HL-60 (cell line): Measurements from ENCODE around the gene ADAMTS2.

Experiments used
- DNase-seq, 2 experiments: peaks; one replicate each; pipeline ENCODE4 v3.0.0-alpha.2; 2010 to 2020; ENCODE audit warnings: low read depth in 1 of 2, low spot score in 1 of 2
- H3K27ac ChIP-seq: fragments of 250-450 bp; sonication (Bioruptor Pico); replicated peaks from 2 replicates; pipeline ENCODE4 v1.5.1; 2020; ENCODE audit warnings: mild to moderate bottlenecking, moderate library complexity
- H3K27me3 ChIP-seq: fragments of 250-450 bp; sonication (Bioruptor Pico); 2 replicates; pipeline ENCODE4 v1.5.1; 2021; ENCODE audit warnings: mild to moderate bottlenecking, moderate library complexity; ENCODE audit not compliant: insufficient read depth, poor library complexity, severe bottlenecking
- H3K4me3 ChIP-seq: replicated peaks from 2 replicates; pipeline ENCODE4 v1.5.1; 2011; ENCODE audit warnings: mild to moderate bottlenecking, control low read depth, low read length; ENCODE audit not compliant: insufficient read depth
- CTCF ChIP-seq: IDR thresholded peaks from one replicate; pipeline ENCODE4 v1.5.1; 2011; ENCODE audit warnings: low read length, control low read depth, inconsistent platforms; ENCODE audit not compliant: insufficient read depth
- GABPA ChIP-seq: IDR thresholded peaks from 2 replicates; pipeline ENCODE4 v1.6.1; 2012; ENCODE audit warnings: low read depth
- POLR2AphosphoS5 ChIP-seq: IDR thresholded peaks from 2 replicates; pipeline ENCODE4 v1.6.1; 2012; ENCODE audit warnings: low read depth
- SPI1 ChIP-seq: IDR thresholded peaks from 2 replicates; pipeline ENCODE4 v1.6.1; 2012; ENCODE audit warnings: low read depth, mild to moderate bottlenecking, borderline replicate concordance
- TF ChIP-seq, protein P1 (sequence below): IDR thresholded peaks from 2 replicates; pipeline ENCODE4 v1.6.1; 2012; ENCODE audit warnings: low read depth; ENCODE audit not compliant: insufficient replicate concordance

ADAMTS2 gene

GRCh38 chr5:179261301-179262125 lies 83.7 kb downstream of the ADAMTS2 start:
- no peaks in the 10 kb centered on the region for H3K27me3 ChIP-seq
- DNase-seq, result no peak
- H3K4me3 ChIP-seq, result no peak overlapping the region
- H3K27ac ChIP-seq, result no peak overlapping the region
- TF ChIP-seq POLR2AphosphoS5 (no peak), CTCF (no peak), SPI1 (no peak), GABPA (no peak)
- TF ChIP-seq, protein P1, sequence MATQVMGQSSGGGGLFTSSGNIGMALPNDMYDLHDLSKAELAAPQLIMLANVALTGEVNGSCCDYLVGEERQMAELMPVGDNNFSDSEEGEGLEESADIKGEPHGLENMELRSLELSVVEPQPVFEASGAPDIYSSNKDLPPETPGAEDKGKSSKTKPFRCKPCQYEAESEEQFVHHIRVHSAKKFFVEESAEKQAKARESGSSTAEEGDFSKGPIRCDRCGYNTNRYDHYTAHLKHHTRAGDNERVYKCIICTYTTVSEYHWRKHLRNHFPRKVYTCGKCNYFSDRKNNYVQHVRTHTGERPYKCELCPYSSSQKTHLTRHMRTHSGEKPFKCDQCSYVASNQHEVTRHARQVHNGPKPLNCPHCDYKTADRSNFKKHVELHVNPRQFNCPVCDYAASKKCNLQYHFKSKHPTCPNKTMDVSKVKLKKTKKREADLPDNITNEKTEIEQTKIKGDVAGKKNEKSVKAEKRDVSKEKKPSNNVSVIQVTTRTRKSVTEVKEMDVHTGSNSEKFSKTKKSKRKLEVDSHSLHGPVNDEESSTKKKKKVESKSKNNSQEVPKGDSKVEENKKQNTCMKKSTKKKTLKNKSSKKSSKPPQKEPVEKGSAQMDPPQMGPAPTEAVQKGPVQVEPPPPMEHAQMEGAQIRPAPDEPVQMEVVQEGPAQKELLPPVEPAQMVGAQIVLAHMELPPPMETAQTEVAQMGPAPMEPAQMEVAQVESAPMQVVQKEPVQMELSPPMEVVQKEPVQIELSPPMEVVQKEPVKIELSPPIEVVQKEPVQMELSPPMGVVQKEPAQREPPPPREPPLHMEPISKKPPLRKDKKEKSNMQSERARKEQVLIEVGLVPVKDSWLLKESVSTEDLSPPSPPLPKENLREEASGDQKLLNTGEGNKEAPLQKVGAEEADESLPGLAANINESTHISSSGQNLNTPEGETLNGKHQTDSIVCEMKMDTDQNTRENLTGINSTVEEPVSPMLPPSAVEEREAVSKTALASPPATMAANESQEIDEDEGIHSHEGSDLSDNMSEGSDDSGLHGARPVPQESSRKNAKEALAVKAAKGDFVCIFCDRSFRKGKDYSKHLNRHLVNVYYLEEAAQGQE, result no peak

GRCh38 chr5:179260324-179261070 lies 84.8 kb downstream of the ADAMTS2 start:
- DNase-seq, result no peak
- TF ChIP-seq POLR2AphosphoS5, result no peak
- no peak for TF ChIP-seq CTCF
- TF ChIP-seq, protein P1, result no peak
- no peak for TF ChIP-seq SPI1
- no peak for TF ChIP-seq GABPA
- Histone ChIP-seq H3K27me3 (no peaks in the 10 kb centered on the region), H3K4me3 (no peak overlapping the region), H3K27ac (no peak overlapping the region)

- Histone ChIP-seq H3K27ac (no peak overlapping the region), H3K4me3 (no peak overlapping the region), H3K27me3 (no peaks in the 10 kb centered on the region)
- no peak for TF ChIP-seq POLR2AphosphoS5
- no peak for TF ChIP-seq SPI1
- no peak for DNase-seq
Measured at GRCh38 chr5:179259731-179260323, 85.4 kb downstream of the ADAMTS2 start.
